PC-3 (cell line): ENCODE data around the gene PLEKHB1. TPM values are rescaled to one million over a fixed set of nuclear protein-coding genes. Genes with fewer than 3 reads are reported as not detected.

Source experiments
- ATAC-seq: fragments of 200-7000 bp; cut with Tn5 transposase; 2 replicates; pipeline ENCODE4 v1.9.1; 2020; ENCODE audit warnings: mild to moderate bottlenecking, moderate library complexity
- BruUV-seq: library from RNA; stranded (reverse); fragments of 400-500 nt; replicated peaks from 2 replicates; lab custom pipeline; 2021; lab: Mats Ljungman, UMichigan
- CTCF ChIA-PET: fragments of 300-600 bp; sonication (Branson Sonifier 250); formaldehyde crosslinking; loops from one replicate; lab custom pipeline; 2022; ENCODE audit warnings: antibody characterized with exemption; lab: Charles Lee
- POLR2A ChIA-PET: fragments of 300-600 bp; sonication (Branson Sonifier 250); formaldehyde crosslinking; loops from one replicate; lab custom pipeline; 2022; ENCODE audit warnings: antibody characterized with exemption; ENCODE audit not compliant: unreplicated experiment; lab: Charles Lee
- DNase-seq: peaks from one replicate; pipeline ENCODE4 v3.0.0-alpha.2; 2015
- H2AFZ ChIP-seq: fragments of 300-600 bp; sonication (generic); 2 replicates; pipeline ENCODE4 v1.6.0; 2016; ENCODE audit warnings: antibody characterized with exemption, low read length
- H3F3A ChIP-seq: fragments of 300-600 bp; sonication (generic); one replicate; pipeline ENCODE4 v1.6.0; 2017; ENCODE audit warnings: antibody characterized with exemption, low read length, control low read depth, mild to moderate bottlenecking; ENCODE audit not compliant: unreplicated experiment
- H3K27ac ChIP-seq: fragments of 300-600 bp; sonication (generic); 2 replicates; pipeline ENCODE4 v1.5.1; 2016; ENCODE audit warnings: mild to moderate bottlenecking, low read length
- H3K27me3 ChIP-seq: fragments of 300-600 bp; sonication (generic); 2 replicates; pipeline ENCODE4 v1.6.1; 2016; ENCODE audit warnings: low read length, mixed read lengths
- H3K36me3 ChIP-seq: fragments of 300-600 bp; sonication (generic); 2 replicates; pipeline ENCODE4 v1.6.1; 2016; ENCODE audit warnings: low read depth, mixed run types, low read length, mixed read lengths
- H3K4me1 ChIP-seq: fragments of 300-600 bp; sonication (generic); 2 replicates; pipeline ENCODE4 v1.5.1; 2016; ENCODE audit warnings: low read length; ENCODE audit not compliant: insufficient read depth
- H3K4me2 ChIP-seq: fragments of 300-600 bp; sonication (generic); 2 replicates; pipeline ENCODE4 v1.6.0; 2016; ENCODE audit warnings: low read length
- H3K4me3 ChIP-seq: fragments of 300-600 bp; sonication (generic); 2 replicates; pipeline ENCODE4 v1.5.1; 2016; ENCODE audit warnings: mild to moderate bottlenecking, low read length, mixed read lengths
- H3K79me2 ChIP-seq: fragments of 300-600 bp; sonication (generic); 2 replicates; pipeline ENCODE4 v1.6.1; 2017; ENCODE audit warnings: low read length, mixed read lengths
- H3K9ac ChIP-seq: fragments of 300-600 bp; sonication (generic); 2 replicates; pipeline ENCODE4 v1.6.0; 2016; ENCODE audit warnings: mild to moderate bottlenecking, low read length
- H3K9me2 ChIP-seq: fragments of 300-600 bp; sonication (generic); replicated peaks from 2 replicates; pipeline ENCODE4 v1.6.1; 2016; ENCODE audit warnings: mixed run types, low read length, mixed read lengths
- H3K9me3 ChIP-seq: fragments of 300-600 bp; sonication (generic); 2 replicates; pipeline ENCODE4 v1.6.1; 2016; ENCODE audit warnings: low read length, mixed read lengths
- H4K20me1 ChIP-seq: fragments of 300-600 bp; sonication (generic); 2 replicates; pipeline ENCODE4 v1.6.1; 2016; ENCODE audit warnings: low read length, mixed read lengths
- CTCF ChIP-seq: fragments of 300-600 bp; sonication (generic); conservative IDR thresholded peaks from 2 replicates; pipeline ENCODE4 v1.5.1; 2017; ENCODE audit warnings: antibody characterized with exemption, low read depth, mild to moderate bottlenecking, low read length
- EZH2 ChIP-seq: fragments of 300-600 bp; sonication (generic); IDR thresholded peaks from one replicate; pipeline ENCODE4 v1.6.1; 2017; ENCODE audit warnings: antibody characterized with exemption, mild to moderate bottlenecking, low read length; ENCODE audit not compliant: unreplicated experiment
- EZH2phosphoT487 ChIP-seq: fragments of 300-600 bp; sonication (generic); IDR thresholded peaks from 2 replicates; pipeline ENCODE4 v1.6.1; 2018; ENCODE audit warnings: mild to moderate bottlenecking, antibody characterized with exemption, low read length, borderline replicate concordance
- intact Hi-C: fragments of 100-400 bp; cut with micrococcal nuclease; formaldehyde crosslinking; loops from 2 replicates; pipeline ENCODE4 v1.9.0; 2023
- total RNA-seq: library from RNA; depleted of rRNA; stranded (reverse); fragments of >200 nt; gene quantifications from 2 replicates; pipeline ENCODE4 v1.2.3, GENCODE V29; 2014

Gene PLEKHB1
- total RNA-seq, 1 experiment from 2014 or later, result 4.6 TPM

GRCh38 chr11:73680687-73681086 is 34.3 kb downstream of the PLEKHB1 start:
- Histone ChIP-seq H3K36me3 (peaks cover 12% of the 10 kb centered on the region), H3K4me2 (no peak overlapping the region), H4K20me1 (no peaks in the 10 kb centered on the region), H3K79me2 (no peaks in the 10 kb centered on the region), H2AFZ (no peak overlapping the region), H3K4me3 (no peak overlapping the region), H3K4me1 (no peaks in the 10 kb centered on the region), H3K27me3 (no peaks in the 10 kb centered on the region), H3K9me2 (no peaks in the 10 kb centered on the region), H3K9me3 (no peaks in the 10 kb centered on the region), H3K9ac (no peak overlapping the region), H3F3A (no peaks in the 10 kb centered on the region), H3K27ac (no peak overlapping the region)
- TF ChIP-seq EZH2phosphoT487 (no peak), CTCF (no peak), EZH2 (no peak)
- no TSS peak for BruUV-seq
- intact Hi-C loops, result no loop called here
- ATAC-seq (no peak), DNase-seq (no peak)
- CTCF ChIA-PET, result no interaction called here
- POLR2A ChIA-PET, result interaction anchor here (0.5 kb wide), 1 partner anchor 107 kb away, joined by 4 read pairs; no protein-coding TSS in a partner anchor

GRCh38 chr11:73693899-73694525 is 47.6 kb downstream of the PLEKHB1 start:
- H3F3A ChIP-seq, result no peaks in the 10 kb centered on the region
- no peaks in the 10 kb centered on the region for H3K9me2 ChIP-seq
- BruUV-seq, result no TSS peak
- TF ChIP-seq CTCF (no peak), EZH2phosphoT487 (no peak)
- H3K9me3 ChIP-seq, result no peaks in the 10 kb centered on the region
- ChIA-PET POLR2A (interaction anchor here (0.6 kb wide), 1 partner anchor 288 kb away, joined by 4 read pairs; the partner anchor contains the start of gene UCP2), CTCF (interaction anchor here (0.5 kb wide), 1 partner anchor 1223 kb away, joined by 4 read pairs; no protein-coding TSS in a partner anchor)
- H3K4me1 ChIP-seq, result no peaks in the 10 kb centered on the region
- no peak overlapping the region for H3K9ac ChIP-seq
- H3K4me3 ChIP-seq, result no peak overlapping the region
- peaks cover 3% of the 10 kb centered on the region for H3K36me3 ChIP-seq
- H3K27me3 ChIP-seq, result no peaks in the 10 kb centered on the region
- H4K20me1 ChIP-seq, result no peaks in the 10 kb centered on the region
- H3K4me2 ChIP-seq, result no peak overlapping the region
- H2AFZ ChIP-seq, result no peak overlapping the region
- no peaks in the 10 kb centered on the region for H3K79me2 ChIP-seq
- H3K27ac ChIP-seq, result no peak overlapping the region
- intact Hi-C loops, result no loop called here
- DNase-seq (no peak), ATAC-seq (no peak)

GRCh38 chr11:73705053-73705452 is 58.7 kb downstream of the PLEKHB1 start:
- ATAC-seq, result no peak
- ChIA-PET CTCF (no interaction called here), POLR2A (no interaction called here)
- no peaks in the 10 kb centered on the region for H3K79me2 ChIP-seq
- H3F3A ChIP-seq, result no peaks in the 10 kb centered on the region
- no peak overlapping the region for H3K4me3 ChIP-seq
- no peak overlapping the region for H3K27ac ChIP-seq
- H4K20me1 ChIP-seq, result no peaks in the 10 kb centered on the region
- no peak for DNase-seq
- no peaks in the 10 kb centered on the region for H3K27me3 ChIP-seq
- TF ChIP-seq EZH2phosphoT487 (no peak), EZH2 (no peak), CTCF (no peak)
- H3K9ac ChIP-seq, result no peak overlapping the region
- H3K9me2 ChIP-seq, result no peaks in the 10 kb centered on the region
- no peaks in the 10 kb centered on the region for H3K9me3 ChIP-seq
- BruUV-seq, result no TSS peak
- H2AFZ ChIP-seq, result no peak overlapping the region
- H3K4me1 ChIP-seq, result no peaks in the 10 kb centered on the region
- H3K4me2 ChIP-seq, result no peak overlapping the region
- H3K36me3 ChIP-seq, result peaks cover 13% of the 10 kb centered on the region
- intact Hi-C loops, result no loop called here
